ENCODE results near the gene ALKBH2.
"Not testable (repeated sequence)": the region's sequence is repeated elsewhere in the genome, so short reads cannot be mapped to it uniquely, and the experiment has no call there.

The ALKBH2 gene

DNA sequence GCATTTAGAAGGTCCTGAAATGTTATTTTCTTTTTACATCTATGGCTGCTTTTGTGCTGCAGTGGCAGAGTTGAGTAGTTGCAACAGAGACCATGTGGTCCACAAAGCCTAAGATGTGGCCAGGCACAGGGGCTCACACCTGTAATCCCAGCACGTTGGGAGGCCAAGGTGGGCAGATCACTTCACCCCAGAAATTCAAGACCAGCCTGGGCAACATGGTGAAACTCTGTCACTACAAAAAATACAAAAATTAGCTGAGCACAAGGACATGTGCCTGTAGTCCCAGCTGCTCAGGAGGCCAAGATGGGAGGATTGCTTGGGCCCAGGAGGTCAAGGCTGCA, 27.4 kb downstream of the ALKBH2 start:
- DNase-seq (ENCODE audit: low spot score): no peak

- DNase-seq (ENCODE audit: low spot score): no peak
These were observed 28.0 kb downstream of the ALKBH2 start for GRCh38 chr12:109065154-109065852.

DNA sequence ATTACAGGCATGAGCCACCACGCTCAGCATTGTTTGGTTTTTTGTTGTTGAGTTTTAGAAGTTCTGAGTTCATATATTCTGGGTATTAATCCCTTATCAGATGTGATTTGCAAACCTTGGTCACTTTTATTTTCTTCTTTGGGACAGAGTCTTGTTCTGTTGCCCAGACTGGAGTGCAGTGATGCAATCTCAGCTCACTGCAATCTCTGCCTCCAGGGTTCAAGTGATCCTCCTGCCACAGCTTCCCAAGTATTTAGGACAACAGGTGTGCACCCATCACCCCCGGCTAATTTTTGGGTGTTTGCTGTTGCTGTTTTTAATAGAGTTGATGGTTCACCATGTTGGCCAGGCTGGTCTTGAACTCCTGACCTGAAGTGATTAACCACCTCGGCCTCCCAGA, 29.1 kb downstream of the ALKBH2 start:
- DNase-seq (ENCODE audit: low spot score): no peak

GRCh38 chr12:109058773-109059172, 34.5 kb downstream of the ALKBH2 start:
- no peak for DNase-seq (ENCODE audit: low spot score)

DNA sequence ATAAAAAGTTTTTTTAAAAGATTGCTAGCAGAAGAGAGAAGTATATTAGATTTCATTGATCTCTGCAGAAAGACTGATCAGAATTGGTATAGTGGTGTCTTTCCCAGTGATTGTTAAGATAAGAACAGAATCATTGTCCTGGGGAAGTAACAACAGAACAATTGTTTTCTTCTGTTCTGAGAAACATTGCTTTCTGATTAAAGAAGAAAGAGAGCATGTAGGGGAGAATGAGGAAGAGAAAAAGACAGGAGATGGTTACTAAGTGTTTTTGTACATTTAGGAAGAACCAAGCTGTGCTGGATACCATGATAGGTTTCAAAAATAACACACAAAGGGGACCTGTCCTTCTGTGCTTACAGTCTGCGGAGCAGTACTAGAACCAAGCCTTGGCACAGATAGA, 35.9 kb downstream of the ALKBH2 start:
- DNase-seq (ENCODE audit: low spot score): no peak

DNA sequence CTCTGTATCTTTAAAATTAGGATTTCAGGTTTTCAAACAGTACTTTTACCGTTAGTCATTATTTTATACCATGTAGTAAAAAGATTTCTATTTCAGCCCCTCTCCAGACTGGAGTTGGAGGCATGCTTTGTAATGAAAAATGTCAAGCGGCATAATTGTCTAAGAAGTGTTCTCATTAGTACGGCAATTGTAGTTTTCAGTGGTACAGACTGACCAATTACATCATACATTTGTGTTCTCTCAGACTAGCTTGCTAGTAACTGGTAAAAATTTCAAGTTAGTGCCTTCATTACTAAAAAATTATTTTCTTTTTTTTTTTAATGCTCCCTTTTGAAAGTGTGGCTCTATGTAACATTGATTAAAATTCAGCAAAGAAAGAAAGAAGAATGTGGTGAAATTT, 36.4 kb downstream of the ALKBH2 start:
- no peak for DNase-seq (ENCODE audit: low spot score)

DNA sequence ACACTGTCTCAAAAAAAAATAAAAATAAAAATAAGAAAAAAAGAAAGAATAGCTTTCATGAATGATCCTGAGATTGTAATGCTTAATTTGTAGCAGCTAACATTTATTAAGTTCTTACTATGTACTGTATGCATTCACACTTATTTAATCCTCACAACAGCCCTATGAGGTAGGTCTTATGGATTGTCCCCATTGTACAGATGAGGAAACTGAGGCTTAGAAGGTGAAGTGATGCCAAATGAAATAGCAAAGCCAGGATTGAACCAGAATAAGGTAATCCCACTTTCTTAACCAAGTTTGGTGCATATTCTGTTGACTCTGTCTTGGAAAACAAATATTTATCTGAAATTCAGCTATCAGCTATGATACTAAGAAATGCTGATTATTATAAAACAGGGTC, 38.8 kb downstream of the ALKBH2 start:
- DNase-seq (ENCODE audit: low spot score): no peak

DNA sequence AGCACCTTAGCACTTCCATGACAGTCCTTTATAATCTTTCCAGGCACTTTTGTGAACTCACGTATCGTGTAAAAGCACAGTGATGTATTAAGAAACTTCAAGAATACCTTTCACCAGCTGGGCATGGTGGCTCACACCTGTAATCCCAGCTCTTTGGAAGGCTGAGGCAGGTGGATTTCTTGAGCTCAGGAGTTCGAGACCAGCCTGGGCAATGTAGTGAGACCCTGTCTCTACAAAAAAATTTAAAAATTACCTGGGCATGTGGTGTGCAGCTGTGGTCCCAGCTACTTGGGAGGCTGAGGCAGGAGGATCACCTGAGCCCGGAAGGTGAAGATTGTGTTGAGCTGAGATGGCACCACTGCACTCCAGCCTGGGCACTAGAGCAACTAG, 39.2 kb downstream of the ALKBH2 start:
- not testable (repeated sequence) for DNase-seq (ENCODE audit: low spot score)

GRCh38 chr12:109053382-109054123, 39.7 kb downstream of the ALKBH2 start:
- DNase-seq (ENCODE audit: low spot score): peak; percentile 69

- DNase-seq (ENCODE audit: low spot score): peak; percentile 87
These were observed 40.6 kb downstream of the ALKBH2 start, which contains the start of gene USP30 for GRCh38 chr12:109052414-109053323. TSS of gene USP30 (plus strand) at chr12:109052576. CDS start at chr12:109052679, 103 bp downstream.

GRCh38 chr12:109052097-109052413, 41.2 kb downstream of the ALKBH2 start:
- DNase-seq (ENCODE audit: low spot score): no peak

- not testable (repeated sequence) for DNase-seq (ENCODE audit: low spot score)
These were observed 43.5 kb downstream of the ALKBH2 start for GRCh38 chr12:109049794-109050193.

- DNase-seq (ENCODE audit: low spot score): not testable (repeated sequence)
These were observed 44.6 kb downstream of the ALKBH2 start for GRCh38 chr12:109048706-109049105.

DNA sequence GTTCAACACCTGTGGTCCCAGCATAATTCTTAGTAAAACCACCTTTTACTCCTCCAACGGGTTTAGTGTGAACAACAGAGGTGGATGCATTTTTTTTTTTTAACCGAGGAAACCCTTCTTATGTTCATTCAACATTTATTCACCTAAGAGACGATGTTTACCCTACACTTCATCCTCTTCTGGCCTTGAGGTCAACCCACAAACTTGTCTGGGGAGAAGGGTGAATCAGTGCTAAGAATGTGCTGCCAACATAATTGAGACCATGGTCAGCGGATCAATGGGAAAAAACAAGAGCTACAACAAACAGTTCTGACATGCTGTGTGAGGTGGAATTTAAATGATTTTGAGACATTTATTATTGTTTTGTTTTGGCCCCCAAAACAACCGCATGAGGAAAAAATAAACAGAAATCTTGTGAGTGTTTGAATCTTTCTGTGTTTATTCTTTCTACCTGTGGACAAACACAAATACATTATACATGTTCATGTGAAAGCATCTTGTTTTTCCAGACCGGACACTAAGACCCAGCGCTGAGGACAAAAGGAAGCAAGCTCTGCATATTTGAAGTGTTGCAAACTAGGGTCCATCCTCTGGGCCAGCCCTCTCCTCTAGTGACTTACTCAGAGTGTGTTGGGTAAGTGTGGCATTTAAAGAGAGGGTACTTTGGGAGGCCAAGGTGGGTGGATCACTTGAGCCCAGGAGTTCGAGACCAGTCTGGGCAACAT, 46.0 kb downstream of the ALKBH2 start:
- no peak for DNase-seq (ENCODE audit: low spot score)

GRCh38 chr12:109044241-109044640, 49.0 kb downstream of the ALKBH2 start:
- DNase-seq (ENCODE audit: low spot score): no peak
